T47D (cell line): ENCODE data around the gene TRIM67.

Experiments
- DNase-seq, 2 experiments: peaks; one replicate each; pipeline versions ENCODE4 v3.0.0 to v3.0.0-alpha.2; 2011 to 2012; ENCODE audit warnings: low read depth in 1 of 2, low spot score in 1 of 2
- JUND ChIP-seq: IDR thresholded peaks from 2 replicates; pipeline ENCODE4 v1.6.1; 2012; ENCODE audit warnings: low read depth
- in situ Hi-C: cut with HindIII; loops from 2 replicates; pipeline ENCODE4 v1.10.0; 2016; ENCODE audit warnings: low sequenced_read_pairs, low pct_unique_long_range_greater_than_20kb

The TRIM67 gene

DNA sequence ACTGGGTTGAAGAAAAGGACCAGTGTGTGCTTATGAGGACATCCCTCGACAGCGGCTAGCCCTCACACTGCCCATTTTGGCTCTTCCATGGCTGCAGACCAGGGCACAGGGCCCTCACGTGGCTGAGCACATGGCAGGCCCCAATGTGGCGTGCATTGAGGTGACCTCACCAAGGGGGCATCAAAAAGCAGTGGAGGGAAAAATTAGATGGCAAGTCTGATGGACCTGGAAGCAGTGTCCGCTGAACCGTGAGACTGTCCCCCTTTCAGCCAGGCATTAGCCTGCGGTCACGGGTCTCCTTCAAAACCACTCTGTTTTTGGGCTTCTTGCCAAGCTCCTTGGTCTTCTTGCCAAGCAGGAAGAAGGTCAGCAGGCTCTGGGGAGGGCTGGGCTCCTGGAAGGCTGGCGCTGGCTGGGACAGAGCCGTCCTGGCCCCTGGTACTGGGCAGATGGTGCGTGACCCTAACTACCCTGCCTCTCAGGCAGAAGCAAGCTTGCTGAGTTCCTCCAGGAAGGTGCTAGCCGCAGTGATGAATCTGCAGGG, 30.8 kb downstream of the TRIM67 start:
- no peak for TF ChIP-seq JUND
- peak in 1 of 2 experiments; percentile 47 for DNase-seq
- in situ Hi-C loops, result no loop called here

DNA sequence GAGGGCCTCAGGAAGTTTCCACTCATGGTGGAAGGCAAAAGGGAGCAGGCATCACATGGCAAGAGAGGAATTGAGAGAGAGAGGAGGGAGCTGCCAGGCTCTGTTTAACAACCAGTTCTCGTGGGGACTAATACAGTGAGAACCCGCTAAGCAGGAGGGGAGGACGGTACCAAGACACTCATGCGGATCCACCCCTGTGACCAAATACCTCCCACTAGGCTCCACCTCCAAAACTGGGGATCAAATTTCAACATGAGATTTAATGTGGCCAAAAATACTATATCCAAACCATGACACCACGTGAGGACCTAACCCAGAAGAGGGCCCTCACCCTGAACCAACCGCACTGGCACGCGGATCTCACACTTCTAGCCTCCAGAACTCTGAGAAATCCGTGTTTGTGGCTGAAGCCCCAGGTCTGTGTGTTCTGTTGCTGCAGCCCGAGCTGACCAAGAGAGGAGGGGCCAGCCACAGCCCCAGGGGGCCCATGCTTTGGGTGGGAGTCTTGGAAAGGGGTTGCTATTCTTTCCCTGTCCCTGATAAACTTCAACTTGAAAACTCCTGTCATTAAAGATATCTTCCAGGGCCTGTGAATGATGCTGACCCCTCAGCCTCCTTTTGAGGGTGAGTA, 32.0 kb downstream of the TRIM67 start:
- no peak for TF ChIP-seq JUND
- in situ Hi-C loops, result no loop called here
- DNase-seq, result peak in 1 of 2 experiments; percentile 61

DNA sequence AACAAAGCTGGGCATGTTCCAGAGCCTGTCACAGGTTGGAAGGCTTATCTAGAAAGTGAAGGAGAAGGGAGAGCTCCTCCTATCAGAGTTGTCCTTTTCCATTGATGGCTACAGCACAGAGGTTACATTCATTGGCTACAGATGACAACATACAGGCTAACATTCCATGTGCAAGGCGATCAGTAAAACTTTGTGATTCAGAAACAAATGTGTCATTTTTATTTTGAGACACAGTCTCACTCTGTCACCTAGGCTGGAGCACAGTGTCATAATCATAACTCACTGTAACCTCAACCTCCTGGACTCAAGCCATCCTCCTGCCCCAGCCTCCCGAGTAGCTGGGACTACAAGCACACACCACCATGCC, 32.6 kb downstream of the TRIM67 start:
- no peak for TF ChIP-seq JUND
- in situ Hi-C loops, result no loop called here

DNA sequence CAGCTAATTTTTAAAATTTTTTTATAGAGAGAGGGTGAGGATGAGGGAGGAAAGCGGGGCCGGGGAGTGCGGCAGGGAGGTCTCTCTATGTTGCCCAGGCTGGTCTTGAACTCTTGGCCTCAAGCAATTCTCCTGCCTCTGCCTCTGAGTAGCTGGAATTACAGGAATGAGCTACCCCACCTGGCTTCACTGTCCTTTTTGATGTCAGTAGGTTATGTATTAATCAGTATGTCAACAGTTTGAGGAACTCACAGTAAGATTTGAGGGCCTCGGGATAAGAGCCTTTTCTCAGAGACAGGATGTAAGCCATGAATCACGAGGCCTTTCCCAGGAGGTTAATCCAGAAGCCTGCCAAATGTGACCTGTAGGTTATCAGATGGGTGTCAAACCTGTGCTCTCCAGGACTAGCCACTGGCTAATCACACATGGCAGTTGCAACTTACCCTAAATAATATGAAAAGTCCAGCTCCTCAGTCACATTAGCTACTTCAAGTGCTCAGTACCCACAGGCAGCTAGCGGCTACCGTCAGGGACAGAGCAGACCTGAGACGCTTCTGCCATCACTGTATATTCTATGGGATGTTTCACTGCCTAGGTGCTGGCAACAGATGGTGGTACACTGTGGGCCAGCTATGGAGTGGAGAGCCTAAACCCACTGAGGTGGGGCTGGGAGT, 33.1 kb downstream of the TRIM67 start:
- TF ChIP-seq JUND, result no peak
- in situ Hi-C loops, result no loop called here
- DNase-seq, result no peak

More for the DNA sequence above, 32.6 kb downstream of the TRIM67 start:
- no peak for DNase-seq

DNA sequence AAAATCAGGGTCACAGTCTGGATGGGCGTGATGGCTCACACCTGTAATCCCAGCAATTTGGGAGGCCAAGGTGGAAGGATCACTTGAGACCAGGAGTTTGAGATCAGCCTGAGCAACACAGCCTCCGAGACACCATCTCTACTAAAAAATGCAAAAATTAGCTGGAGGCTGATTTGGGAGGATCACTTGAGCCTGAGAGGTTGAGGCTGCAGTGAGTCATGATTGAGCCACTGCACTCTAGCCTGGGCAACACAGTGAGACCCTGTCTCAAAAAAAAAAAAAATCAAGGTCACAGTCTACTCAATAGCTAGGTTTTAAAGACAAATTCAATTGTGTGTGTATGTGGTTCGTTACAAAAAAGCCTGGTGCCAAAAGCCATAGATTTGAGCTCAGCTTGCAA, 34.4 kb downstream of the TRIM67 start:
- TF ChIP-seq JUND, result no peak
- no peak for DNase-seq
- in situ Hi-C loops, result no loop called here

DNA sequence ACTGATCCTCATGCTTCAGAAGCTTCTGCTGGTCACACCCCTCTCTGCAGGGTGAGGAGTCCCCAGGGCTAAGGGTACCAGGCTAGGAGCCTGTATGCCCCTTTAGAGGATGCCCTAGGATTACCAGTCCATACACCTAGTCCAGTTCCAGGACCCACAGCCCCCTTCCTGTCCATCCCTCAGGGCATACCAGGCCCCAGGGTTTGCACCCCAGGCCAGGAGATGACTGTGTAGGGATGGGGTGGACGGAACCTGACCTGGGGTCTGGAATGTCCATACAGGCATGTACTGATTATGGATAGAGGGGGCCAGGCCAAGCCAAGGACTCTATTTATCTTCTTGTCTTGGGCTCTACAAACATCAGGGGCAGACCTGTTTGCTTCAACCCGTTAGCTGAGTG, 34.9 kb downstream of the TRIM67 start:
- in situ Hi-C loops, result no loop called here
- TF ChIP-seq JUND, result no peak
- DNase-seq, result no peak

DNA sequence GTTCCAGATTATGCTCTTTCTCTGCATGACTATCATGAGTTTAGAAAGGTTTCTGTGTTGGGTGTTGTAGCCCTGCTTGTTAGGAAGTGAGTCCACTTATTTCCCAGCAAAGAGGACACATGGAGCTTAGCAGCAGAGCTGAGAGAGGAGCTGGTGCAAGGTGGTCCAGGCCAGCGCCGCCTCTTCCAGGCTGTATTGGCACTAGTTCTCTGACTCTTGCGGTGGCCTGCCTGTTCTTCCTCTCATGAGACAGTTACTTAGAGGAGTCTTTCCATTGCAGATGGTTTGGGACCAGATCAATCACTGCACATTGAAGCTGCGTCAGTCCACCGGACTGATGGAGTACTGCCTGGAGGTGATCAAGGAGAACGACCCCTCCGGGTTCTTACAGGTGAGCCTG, 38.0 kb downstream of the TRIM67 start:
- TF ChIP-seq JUND, result no peak
- in situ Hi-C loops, result no loop called here
- DNase-seq, result no peak

DNA sequence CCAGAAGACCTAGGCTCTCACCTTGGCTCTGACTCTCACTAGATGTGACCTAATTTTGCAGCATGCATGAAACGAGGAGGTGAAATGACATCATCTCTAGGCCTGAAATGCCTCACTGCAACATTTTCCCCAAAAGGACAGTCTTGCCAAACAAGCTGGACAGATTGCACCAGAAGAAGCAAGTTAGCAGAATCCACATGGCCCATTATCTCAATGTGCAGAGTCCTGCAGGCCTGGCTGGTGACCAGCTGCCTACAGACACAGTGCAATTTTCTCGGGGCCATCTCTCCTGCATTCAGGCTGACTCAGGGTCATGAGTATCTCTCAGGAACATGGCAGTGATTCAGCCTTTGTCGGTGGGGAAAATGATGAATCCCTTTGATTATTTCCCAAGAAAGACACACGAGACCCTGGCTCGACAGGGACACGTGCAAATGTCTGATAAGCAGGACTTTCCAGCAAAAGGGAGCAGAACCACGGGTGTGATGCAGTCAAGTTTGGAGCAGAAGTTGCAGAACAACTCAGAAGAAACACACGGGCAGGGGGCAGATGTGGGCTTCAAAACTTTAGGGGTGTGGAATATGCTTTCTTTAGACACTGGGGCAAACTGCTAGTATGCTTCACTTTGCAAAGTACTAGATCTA, 38.7 kb downstream of the TRIM67 start:
- TF ChIP-seq JUND, result no peak
- in situ Hi-C loops, result no loop called here
- no peak for DNase-seq

DNA sequence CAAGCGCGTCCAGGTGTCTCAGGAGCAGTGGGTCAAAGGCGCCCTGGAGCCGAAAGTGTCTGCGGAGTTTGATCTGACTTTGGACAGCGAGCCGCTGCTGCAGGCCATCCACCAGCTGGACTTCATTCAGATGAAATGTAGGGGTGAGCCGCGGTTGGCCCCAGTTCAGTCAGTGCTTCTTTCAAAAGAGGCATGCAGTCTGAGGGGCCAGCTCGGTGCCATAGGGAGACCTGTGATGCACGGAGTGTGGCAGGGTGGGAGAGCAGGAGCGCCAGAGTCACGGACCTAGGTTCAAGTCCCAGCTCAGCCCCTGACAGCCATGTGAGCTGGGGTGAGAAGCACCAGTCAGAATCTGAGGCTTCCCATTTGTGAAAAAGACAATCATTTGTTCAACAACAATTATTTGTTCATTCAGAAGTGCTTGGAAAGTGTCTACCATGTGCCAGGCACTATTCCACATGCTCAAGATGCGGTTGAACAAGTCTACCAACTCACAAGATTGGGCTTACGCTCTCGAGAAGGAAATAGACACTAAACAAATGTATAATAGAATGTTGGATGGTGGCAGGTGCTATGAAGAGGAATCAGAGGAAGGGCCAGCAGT, 39.6 kb downstream of the TRIM67 start:
- TF ChIP-seq JUND, result no peak
- in situ Hi-C loops, result no loop called here

DNA sequence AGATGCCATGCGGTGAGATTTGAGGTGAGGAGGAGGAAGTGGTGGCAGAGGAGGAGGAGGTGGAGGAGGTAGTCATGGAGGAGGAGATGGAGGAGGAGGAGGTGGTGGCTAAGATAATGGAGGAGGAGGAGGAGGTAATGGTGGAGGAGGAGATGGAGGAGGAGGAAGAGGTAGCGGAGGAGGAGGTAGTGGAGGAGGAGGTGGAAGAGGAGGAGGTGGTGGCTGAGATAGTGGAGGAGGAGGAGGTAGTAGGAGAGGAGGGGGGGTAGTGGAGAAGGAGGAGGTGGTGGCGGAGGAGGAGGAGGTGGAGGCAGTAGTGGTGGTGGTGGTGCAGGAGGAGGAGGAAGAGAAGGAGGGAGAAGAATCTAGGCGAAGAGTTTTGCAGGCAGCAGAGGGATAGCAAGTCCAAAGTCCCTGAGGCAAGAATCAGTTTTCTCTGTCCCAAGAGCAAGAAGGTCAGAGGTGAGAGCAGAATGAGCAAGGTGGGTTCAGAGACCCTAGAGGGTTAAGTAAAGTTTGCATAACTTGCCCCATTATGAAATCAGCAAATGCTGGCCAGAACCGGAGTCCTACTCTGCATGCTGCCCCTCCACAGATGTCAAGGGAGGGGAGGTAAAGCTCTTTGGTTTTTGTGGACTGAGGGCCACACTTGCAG, 40.2 kb downstream of the TRIM67 start:
- in situ Hi-C loops, result no loop called here
- no peak for DNase-seq
- no peak for TF ChIP-seq JUND

More for the DNA sequence above, 39.6 kb downstream of the TRIM67 start:
- DNase-seq, result no peak

DNA sequence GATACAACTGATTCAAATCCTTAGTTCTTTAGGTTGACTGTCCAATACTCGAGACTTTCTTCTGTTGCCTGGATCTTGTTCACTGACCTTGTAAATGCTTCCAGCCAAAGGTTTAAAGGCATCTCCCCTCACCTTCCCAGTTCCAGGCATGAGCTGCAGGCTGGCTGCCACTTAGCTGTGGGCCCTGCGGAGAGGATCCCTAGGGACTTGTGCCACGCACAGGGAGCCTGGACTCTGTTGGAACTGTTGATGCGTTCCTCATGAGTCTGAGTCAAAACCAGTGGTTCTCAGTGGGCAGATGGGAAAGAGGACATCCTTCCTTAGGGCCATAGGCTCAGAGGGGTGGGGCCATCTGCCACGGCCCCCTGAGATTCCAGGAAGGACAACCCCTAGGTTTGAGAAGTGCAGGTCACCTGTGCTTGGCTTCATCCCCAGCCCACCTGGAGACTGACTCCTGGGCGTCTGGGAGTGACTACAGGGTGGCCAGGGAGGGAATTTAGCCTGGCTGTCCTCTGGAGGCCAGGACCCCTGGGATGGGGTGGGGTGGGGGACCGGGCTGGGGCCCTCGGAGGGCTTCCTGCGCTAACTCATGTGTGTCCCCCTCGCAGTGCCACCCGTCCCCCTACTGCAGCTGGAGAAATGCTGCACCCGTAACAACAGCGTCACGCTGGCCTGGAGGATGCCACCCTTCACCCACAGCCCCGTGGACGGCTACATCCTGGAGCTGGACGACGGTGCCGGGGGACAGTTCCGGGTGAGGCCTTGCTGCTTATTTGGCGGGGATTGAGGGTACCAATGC, 41.6 kb downstream of the TRIM67 start:
- TF ChIP-seq JUND, result no peak
- no peak for DNase-seq
- in situ Hi-C loops, result no loop called here

DNA sequence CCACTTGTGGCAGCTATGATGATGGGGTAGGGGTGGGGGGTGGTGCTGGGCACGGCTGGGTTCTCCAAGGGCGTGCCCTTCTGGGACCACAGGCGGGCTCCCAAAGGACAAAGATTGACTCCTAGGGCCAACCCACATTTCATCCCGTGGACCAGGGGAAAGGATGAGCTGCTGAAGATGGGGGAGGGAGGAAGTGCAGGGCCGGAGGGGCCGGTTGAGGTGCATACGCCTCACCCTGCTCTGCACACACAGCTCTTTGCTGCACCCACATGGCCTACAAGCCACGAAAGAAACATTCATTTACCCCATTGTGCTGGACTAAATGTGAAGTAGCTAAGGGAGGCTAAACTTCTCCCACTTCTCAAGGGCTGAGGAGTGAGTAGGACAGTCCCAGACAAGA, 45.0 kb downstream of the TRIM67 start:
- in situ Hi-C loops, result no loop called here
- TF ChIP-seq JUND, result no peak
- DNase-seq, result peak; percentile 31 to 54
